CD4-positive, alpha-beta T cell treated with Interferon gamma for 1 hour (primary cell): Measurements from ENCODE around the gene PTPRD.
"Not testable (repeated sequence)": the region's sequence is repeated elsewhere in the genome, so short reads cannot be mapped to it uniquely, and the experiment has no call there.

Source experiments
- DNase-seq: peaks from one replicate; pipeline ENCODE4 v3.0.0-alpha.2; 2020

Gene PTPRD

GRCh38 chr9:8946461-8946860 lies 1666.3 kb downstream of the PTPRD start:
- DNase-seq = no peak

DNA sequence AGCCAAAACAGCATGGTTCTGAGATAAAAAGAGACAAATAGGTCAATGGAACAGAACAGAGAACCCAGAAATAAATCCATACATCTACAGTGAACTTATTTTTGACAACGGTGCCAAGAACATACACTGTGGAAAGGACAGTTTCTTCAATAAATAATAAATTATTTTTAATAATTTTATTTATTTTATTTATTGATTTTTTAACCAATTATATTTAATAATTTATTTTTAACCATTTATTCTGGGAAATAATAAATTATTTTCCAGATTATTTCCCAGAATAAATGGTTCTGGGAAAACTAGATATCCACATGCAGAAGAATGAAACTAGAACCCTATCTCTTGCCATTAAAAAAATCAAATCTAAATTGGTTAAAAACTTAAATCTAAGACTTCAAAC lies 1669.4 kb downstream of the PTPRD start:
- no peak for DNase-seq

GRCh38 chr9:8940650-8941049 lies 1672.2 kb downstream of the PTPRD start:
- no peak for DNase-seq

DNA sequence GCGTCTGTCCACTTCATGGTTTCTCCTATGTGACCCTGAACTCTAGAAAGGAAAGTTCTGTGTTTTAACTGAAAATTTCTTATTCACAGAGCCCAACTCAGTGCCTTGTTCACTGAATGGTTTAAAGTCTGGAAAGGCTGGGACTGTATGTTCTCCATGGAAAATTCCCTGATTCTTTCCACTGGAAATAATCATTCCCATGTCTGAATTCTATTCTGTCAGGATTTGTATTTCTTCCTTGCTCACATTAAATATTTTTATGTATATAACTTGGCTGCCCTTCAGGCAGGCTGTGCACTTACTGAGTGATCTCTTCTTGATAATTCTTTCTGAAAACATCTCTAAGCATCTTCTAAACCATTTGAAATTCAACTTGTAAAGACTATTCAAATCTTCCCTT lies 1686.3 kb downstream of the PTPRD start:
- no peak for DNase-seq

GRCh38 chr9:8924562-8924961 lies 1688.2 kb downstream of the PTPRD start:
- DNase-seq = no peak

DNA sequence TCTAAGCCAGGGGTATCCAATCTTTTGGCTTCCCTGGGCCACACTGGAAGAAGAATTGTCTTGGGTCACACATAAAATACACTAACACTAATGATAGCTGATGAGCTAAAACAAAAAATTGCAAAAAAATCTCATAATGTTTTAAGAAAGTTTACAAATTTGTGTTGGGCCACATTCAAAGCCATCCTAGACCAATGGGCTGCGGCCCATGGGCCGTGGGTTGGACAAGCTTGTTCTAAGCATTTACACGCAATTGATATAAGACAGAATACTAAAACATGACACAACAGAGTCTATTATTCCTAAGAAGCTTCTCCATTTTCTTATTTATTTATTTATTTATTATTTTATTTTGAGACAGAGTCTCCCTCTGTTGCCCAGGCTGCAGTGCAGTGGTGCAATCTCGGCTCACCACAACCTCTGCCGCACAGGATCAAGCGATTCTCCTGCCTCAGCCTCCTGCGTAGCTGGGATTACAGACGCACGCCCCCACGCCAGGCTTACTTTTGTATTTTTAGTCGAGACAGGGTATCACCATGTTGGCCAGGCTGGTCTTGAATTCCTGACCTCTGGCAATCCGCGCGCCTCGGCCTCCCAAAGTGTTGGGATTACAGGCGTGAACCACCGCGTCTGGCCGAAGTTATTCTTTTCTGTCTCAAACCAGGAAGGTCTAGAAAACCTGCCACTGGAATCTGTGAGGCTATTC lies 1692.2 kb downstream of the PTPRD start:
- DNase-seq = not testable (repeated sequence)

DNA sequence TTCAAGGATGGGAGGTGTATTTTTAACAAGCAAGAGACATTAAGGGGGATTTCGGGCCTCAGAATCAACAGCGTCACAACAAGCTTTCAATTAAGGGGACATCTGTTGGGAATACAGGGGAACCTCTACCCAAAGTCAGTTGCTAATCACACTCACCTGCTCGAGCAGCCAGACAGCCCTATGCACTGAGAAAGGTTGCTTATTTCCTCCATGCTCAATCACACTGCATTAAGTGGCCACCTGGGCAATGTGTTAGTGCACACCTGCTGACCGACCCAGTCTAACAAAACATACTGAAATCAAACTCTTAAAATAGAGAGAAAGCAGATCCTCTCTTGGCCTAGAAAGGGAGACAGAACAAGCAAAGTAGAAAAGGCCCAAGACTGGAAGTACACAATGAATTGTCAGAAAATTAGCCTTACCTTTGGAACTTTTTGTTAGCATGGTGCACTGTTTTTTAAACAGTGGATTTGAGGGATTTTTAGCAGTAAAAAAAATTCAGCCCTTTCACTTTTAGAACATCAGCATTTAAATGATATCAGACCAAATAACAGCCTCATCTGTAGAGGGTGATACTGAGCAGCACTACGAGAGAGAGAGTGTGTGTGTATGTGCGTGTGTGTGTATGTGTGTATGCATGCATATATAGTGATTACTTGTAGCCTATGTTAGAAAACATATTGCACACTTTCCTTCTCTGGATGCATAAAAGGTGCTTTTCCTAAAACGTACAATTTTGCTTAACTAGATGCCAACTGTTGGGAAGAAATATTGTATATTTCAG lies 1694.7 kb downstream of the PTPRD start:
- DNase-seq = no peak

DNA sequence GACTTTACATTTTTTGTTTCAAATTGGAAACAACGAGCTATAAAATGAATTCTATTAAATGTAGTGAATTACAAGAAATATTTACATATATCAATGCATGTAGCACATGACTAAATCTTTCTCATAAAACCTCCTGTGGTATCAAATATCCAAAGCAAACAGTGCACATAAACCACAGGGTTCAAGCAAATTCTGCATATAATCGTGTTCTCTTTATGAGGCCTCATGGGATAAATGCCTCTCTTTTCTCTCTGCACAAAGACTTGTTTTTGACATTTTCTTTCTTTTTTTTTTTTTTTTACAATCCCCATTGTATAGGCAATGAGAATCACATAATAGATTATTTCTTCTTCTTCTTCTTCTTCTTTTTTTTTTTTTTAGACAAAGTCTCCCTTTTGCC lies 1696.0 kb downstream of the PTPRD start:
- DNase-seq = no peak

DNA sequence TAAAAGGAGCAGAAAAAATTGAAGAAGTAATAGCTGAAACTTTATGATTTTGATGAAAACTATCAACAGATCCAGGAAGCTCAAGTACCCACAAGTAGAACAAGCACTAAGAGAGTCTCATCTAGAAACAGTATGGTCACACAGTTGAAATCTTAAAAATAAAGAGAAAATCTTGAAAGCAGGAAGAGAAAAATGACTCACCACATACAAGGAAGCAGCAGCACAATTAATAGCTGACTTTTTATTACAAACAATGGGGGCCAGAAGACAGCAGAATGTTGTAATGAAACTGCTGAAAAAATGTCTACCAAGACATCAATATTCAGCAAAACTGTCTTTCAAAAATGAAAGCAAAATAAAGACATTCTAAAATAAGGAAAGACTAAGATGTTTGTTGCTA lies 1704.9 kb downstream of the PTPRD start:
- no peak for DNase-seq

GRCh38 chr9:8905731-8906130 lies 1707.1 kb downstream of the PTPRD start:
- no peak for DNase-seq

DNA sequence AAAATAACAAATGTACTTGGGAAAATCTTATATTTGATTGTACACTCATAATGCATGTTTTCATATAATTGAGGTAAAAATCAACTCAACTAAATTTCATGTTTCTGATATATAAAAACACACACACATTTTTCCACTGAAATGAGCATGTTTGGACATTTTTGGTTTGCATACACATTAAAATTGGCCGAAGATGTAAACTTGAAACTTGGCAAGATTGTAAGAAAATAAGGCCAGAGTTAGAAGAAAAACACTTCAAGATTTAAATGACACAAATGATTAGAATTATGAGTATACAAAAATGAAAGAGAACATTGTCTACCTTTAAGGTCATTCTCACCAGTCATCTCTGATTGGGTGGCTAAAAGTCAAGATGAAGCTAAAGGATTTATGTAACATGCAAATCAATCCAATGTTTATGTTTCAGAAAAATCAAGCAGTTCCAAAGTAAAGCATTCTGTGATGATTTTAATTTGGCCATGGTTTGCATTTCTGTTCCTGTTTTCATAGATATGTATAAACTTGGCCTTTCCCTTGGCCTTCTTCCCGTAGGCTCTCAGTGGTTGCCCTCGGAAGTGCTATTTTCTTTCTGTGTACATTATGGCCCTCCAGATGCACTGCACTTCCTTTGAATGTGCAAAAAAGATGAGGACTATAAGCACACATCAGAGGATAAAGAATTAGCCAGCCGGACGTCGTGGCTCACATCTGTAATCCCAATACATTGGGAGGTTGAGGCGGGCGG lies 1707.9 kb downstream of the PTPRD start:
- no peak for DNase-seq

DNA sequence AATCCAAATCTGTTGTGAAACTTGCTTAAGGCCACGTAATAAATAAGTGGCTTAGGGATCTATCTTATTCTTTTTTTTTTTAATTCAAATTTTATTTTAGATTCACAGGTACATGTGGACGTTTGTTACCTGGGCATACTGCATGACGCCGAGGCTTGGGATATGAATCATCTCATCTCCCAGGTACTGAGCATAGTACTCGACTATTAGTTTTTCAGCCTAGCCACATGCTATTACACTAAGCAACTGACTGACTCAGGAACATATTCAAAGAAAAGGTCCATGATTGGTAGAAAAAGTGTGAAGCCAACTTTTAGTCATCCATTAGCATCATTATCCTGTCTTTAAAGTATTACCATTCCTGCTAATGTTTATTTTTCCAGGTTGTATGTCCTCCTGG lies 1709.7 kb downstream of the PTPRD start:
- DNase-seq = no peak

DNA sequence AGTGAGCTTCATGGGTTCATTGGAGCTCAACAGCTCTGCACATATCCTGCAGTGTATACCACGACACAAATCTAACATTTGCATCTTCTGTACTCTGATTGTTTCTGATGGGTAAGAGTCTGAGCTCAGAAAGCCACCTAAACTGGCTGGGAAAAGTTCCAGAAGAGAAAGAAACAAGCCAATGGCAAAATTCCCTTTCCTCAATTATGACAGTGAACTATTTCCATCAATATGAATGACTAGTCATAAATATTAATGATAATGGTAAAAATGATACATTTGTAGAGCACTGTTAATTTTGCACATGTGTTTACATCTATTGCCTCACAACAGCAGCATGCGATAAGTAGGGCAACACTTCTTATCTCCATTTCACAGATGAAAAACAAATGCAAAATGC lies 1711.7 kb downstream of the PTPRD start:
- DNase-seq = no peak

DNA sequence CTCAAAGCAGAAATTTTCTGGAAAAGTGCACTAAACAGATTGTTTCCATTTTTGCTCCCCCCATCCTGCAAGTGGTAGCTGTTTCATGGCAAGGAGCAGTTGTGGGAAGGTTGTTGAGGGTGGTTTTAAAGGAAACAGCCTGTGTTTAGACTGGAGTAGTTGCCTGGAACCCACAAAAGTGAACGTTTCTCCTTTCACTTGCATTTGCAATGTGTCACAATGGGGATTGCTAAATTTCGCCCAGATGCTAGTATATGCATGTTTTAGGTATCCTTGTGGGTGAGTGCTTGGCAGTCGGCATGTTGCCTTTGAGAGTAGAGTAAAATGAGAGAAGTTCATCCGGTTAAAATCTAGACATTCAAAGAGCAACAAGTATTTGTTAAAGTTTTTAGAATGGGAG lies 1713.3 kb downstream of the PTPRD start:
- no peak for DNase-seq

GRCh38 chr9:8895861-8896224 lies 1717.0 kb downstream of the PTPRD start:
- no peak for DNase-seq

- DNase-seq = no peak
Observed at GRCh38 chr9:8895106-8895860, 1717.5 kb downstream of the PTPRD start.

- no peak for DNase-seq
Observed at GRCh38 chr9:8890695-8891094, 1722.1 kb downstream of the PTPRD start.

DNA sequence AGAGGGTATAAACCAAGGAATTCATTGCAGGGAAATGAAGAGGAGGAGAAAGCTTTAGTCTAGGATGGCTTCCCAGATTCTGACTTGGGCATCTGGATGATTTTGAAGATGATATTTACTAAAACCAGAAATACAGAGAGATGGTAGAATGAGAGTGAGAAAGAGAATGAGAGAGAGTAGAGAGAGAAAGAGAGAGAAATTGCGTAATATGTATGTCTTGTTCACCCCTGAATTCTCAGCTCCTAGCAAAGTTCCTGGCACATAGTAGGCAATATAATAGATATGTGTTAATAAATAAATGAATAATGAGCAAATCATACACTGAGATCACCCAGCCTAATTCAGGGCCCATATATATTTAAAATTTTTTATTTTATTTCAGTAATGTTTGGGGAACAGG lies 1723.7 kb downstream of the PTPRD start:
- no peak for DNase-seq

- DNase-seq = no peak
Observed at GRCh38 chr9:8888591-8888990, 1724.2 kb downstream of the PTPRD start.

- DNase-seq = no peak
Observed at GRCh38 chr9:8887369-8887768, 1725.4 kb downstream of the PTPRD start.

- no peak for DNase-seq
Observed at GRCh38 chr9:8883321-8883720, 1729.5 kb downstream of the PTPRD start.

DNA sequence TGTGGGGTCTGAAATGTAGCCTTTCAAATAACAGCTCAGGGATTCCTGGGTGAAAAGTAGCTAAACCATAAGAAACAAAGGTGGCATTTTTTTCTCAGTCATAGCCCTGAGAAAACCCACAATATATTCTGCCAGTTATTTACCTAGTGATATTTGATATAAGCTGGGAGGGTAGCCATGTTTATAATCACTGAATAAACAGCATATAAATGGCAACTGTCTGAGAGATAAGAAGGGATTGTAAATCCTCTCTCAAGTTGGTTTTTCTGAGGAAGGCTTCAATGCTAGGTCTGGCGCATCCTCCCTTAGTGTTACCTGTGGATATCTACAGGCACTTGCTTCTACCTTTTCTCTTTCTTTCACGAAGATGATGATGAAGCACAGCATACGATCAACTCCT lies 1732.7 kb downstream of the PTPRD start:
- no peak for DNase-seq

DNA sequence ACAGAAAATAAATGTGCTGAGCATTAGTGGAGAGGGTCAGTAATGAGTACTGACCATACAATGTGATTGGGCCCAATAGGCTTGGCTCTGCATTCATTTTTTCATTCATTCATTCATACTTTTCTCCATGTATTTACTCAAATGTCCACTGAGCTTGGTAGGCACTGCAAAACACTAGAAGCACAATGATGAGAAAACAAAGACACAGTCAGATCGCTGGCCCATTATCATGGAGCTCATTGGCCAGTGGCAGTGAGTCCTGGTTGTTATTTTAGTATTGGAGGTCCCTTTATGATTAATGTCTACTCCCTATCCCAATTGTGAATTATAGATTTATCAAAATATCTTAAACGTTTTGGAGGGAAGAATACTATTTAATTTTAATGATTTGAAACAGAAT lies 1733.5 kb downstream of the PTPRD start:
- DNase-seq = no peak
